GM21529 (cell line): ENCODE measurements around the gene ITGAE.
"Not testable (repeated sequence)": the region's sequence is repeated elsewhere in the genome, so short reads cannot be mapped to it uniquely, and the experiment has no call there.

Experiments used
- ATAC-seq: cut with Tn5 transposase; IDR thresholded peaks from one replicate; pipeline ENCODE4 v1.9.1; 2021; ENCODE audit not compliant: unreplicated experiment

Gene ITGAE

GRCh38 chr17:3800362-3801271, at the start of gene ITGAE:
ITGAE (minus strand) TSS chr17:3801188; CDS start chr17:3801144, 44 bp downstream.
- ATAC-seq: no peak

DNA sequence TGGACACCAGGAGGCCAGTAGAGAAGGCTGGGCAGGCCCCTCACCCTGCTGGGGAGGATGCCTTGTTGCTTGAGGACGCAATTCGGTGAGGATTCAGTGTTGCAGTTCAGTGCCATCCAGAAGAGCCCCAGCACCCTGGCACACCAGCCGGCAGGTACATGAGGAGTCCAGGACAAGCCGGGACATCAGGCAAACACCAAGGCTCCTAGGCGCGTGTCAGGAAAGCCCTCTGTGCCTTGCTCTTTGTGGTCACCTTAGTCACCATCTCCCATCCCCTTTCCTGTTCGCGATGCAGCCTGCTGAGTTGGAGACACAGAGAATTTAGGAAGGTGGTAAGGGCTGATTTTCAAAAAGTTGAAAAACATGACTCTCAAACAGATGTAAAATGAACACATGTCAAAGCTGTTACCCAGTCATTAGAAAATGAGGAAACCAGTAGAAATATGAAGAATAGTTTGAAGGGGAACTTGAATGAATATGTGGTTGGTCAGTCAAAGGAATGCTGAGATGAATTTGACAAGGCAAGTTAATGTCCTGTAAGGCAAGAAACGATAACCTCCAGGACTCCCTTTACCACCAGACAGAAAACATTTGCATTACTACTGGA, 47.3 kb upstream of the ITGAE start:
- no peak for ATAC-seq

GRCh38 chr17:3847165-3847670, 46.2 kb upstream of the ITGAE start:
- ATAC-seq: no peak

- no peak for ATAC-seq
Measured at GRCh38 chr17:3846437-3847164, 45.6 kb upstream of the ITGAE start.

DNA sequence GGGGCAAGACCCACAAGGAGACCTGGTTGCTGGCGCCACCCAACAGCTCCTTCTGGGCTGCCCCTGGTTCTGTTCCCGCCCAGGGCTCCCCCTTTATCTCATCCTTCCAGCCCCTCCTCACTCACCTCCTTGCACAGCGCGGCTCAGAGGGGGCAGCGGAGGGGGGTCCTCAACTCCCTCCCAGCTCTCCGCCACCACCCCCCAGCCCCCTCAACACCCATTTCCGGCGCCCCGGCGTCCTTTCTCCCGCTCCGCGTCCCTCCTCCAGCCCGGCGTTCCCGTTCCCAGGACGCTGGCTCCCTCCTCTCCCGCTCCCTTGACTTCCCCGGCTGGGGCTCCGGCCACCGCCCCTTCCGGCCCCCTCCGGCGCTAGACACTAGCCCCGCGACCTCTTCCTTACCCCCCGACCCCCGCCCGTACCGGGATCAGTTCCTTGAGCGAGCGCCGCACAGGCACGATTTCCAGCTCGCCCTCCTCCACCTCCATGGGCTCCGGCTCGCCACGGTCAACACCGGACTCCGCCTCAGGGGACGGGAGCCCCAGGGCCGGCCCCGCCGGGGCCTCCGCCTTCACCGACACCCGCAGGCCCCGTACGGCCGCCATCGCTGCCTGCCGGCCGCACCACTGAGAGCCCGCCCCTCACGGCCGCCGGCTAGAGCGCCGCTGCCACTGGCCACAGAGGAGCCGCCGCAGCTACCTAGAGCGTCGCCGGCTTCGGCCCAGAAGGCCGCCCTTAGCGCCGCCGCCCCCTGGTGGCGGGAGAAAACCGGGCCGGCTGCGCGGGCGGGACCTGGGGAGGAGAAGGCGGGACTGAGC, 44.8 kb upstream of the ITGAE start, which contains the start of gene NCBP3:
Gene NCBP3, minus strand, starts transcription at position 626 of the 816 bp plus-strand sequence. Its CDS starts 23 bp downstream, at position 603.
- ATAC-seq: peak; percentile 90

GRCh38 chr17:3845291-3845620, 44.3 kb upstream of the ITGAE start:
- peak; percentile 17 for ATAC-seq

DNA sequence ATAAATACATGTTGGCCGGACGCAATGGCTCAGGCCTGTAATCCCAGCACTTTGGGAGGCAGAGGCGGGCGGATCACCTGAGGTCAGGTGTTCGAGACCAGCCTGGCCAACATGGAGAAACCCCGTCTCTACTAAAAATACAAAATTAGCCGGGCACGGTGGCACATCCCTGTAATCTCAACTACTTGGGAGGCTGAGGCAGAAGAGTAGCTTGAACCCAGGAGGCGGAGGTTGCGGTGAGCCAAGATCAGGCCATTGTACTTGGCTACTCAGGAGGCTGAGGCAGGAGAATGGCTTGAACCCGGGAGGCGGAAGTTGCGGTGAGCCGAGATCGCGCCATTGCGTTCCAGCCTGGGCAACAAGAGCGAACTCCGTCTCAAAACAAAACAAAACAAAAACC, 43.6 kb upstream of the ITGAE start:
- not testable (repeated sequence) for ATAC-seq

- no peak for ATAC-seq
Measured at GRCh38 chr17:3843935-3844516, 43.0 kb upstream of the ITGAE start.

- no peak for ATAC-seq
Measured at GRCh38 chr17:3838206-3838605, 37.2 kb upstream of the ITGAE start.

- no peak for ATAC-seq
Measured at GRCh38 chr17:3836551-3836950, 35.6 kb upstream of the ITGAE start.

DNA sequence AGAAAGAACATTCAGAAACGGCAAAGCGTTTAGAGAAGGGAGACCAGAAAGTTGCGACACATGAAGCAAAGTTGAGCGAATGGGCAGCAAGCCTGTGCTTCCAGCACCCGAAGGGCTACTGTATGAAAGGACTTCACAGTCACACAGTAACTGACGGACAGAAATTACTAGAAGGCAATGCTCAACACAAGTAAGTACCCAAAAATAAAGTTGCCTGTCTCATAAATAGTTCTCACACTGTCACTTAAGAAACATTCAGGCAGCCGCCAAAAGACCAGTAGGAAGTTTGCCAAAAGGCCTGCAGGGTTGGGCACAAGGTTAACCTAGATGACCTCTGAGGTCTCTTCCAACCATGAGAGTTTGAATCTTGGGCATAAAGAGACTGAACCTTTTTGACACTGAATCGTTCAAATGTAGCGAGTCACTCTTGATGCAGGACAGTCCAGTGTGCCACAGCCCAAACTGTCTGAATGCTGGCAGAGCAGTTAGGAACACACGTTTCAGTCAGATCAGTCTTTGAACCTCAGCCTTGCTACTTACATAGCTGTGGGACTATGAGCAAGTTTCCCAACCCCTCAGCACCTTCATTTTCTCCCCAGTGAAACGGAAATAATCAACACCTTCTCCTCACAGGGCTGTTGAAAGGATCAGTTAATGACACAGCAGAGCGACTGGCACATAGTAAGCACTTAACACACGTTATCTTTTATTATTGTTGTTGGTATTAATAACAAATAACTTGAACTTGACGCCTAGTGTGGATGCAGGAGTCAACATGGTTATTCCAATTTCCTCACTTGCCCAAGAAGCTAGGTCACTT, 34.6 kb upstream of the ITGAE start:
- ATAC-seq: no peak

- no peak for ATAC-seq
Measured at GRCh38 chr17:3834811-3835210, 33.8 kb upstream of the ITGAE start.

DNA sequence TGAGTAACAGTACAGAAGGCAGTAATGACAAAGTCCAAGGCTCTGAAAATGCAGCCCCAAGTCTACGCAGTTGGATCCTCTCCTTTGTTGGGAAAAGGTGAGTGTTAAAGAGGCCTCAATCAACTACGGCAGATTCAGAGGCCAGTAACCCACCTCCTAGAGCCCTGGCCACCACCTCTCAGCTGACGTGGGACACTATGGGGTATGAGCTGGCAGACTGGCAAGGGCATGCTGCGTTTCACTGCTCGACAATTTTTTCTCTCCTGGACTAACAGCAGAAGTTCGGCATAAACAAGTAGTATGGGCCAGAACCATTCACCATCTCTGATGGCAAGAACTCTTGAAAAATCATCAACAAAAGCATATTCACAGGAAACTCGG, 27.9 kb upstream of the ITGAE start:
- no peak for ATAC-seq

- no peak for ATAC-seq
Measured at GRCh38 chr17:3828151-3828851, 27.3 kb upstream of the ITGAE start.

DNA sequence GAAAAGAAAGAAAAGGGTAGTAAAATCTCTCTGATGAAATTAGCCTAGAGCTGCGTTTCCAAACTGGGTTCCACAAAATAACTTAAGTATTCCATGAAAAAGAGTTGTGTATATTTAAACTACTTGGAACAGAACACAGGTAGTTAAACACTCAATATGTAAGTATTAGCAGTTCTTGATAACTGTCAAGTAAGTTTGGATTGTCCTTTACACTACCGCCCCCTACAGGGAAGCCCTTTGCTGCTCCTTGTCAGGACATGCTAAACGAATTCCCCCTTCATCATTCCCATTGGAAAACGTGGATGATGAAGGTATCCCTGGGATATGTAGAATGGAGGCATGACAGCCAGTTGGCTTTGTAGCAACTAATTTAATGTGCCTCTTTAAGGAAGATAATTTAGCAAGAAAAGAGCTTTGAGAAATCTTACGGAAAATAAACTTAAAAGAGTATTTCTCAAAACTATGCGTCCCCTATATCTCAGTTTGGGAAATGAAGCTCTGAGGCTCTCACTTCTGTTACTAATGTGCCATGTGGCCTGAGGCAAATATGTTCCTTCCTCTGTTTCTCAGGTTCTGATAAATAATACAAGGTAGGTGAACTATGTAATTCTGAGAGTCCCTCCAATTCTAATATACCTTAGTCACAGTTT, 26.3 kb upstream of the ITGAE start:
- ATAC-seq: no peak

DNA sequence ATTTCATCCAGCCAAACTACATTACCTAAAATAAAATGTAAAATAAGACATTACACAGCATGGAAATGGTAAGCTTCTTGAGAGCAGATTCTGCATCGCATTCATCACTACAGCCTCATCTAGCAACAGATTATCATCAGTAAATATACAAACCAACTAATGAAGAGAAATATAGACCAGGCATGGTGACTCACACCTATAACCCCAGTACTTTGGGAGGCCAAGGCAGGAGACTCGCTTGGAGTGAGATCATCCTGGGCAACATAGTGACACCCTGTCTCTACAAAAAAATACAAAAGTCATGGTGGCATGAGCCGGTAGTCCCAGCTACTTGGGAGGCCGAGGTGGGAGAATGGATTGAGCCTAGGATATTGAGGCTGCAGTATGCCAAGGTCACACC, 25.2 kb upstream of the ITGAE start:
- no peak for ATAC-seq

- no peak for ATAC-seq
Measured at GRCh38 chr17:3821101-3821500, 20.1 kb upstream of the ITGAE start.

- ATAC-seq: no peak
Measured at GRCh38 chr17:3818786-3819185, 17.8 kb upstream of the ITGAE start.
